GM19023 (cell line): Measurements from ENCODE around the gene PKD2L1.
A peak's percentile ranks its signal among the peaks of the same experiment; 100 is the strongest.
"Not testable (repeated sequence)": the region's sequence is repeated elsewhere in the genome, so short reads cannot be mapped to it uniquely, and the experiment has no call there.

ENCODE experiments used
- ATAC-seq: cut with Tn5 transposase; IDR thresholded peaks from one replicate; pipeline ENCODE4 v1.9.1; 2021; ENCODE audit warnings: mild to moderate bottlenecking, moderate library complexity; ENCODE audit not compliant: unreplicated experiment

Gene PKD2L1

GRCh38 chr10:100334762-100335161 lies 4.7 kb upstream of the PKD2L1 start:
- ATAC-seq = no peak

GRCh38 chr10:100333661-100334440 lies 3.8 kb upstream of the PKD2L1 start:
- ATAC-seq = no peak

GRCh38 chr10:100333106-100333505 lies 3.1 kb upstream of the PKD2L1 start:
- no peak for ATAC-seq

GRCh38 chr10:100328198-100328597 lies 1.8 kb downstream of the PKD2L1 start:
- no peak for ATAC-seq

GRCh38 chr10:100327718-100328009 lies 2.4 kb downstream of the PKD2L1 start:
- ATAC-seq = no peak

GRCh38 chr10:100327007-100327717 lies 2.9 kb downstream of the PKD2L1 start:
- ATAC-seq = peak; percentile 95

GRCh38 chr10:100325158-100325557 lies 4.9 kb downstream of the PKD2L1 start:
- no peak for ATAC-seq

GRCh38 chr10:100319707-100320402 lies 10.2 kb downstream of the PKD2L1 start:
- no peak for ATAC-seq

- ATAC-seq = no peak
These were observed 11.8 kb downstream of the PKD2L1 start for GRCh38 chr10:100318207-100318606.

GRCh38 chr10:100315615-100316014 lies 14.4 kb downstream of the PKD2L1 start:
- ATAC-seq = no peak

- no peak for ATAC-seq
These were observed 18.7 kb downstream of the PKD2L1 start for GRCh38 chr10:100311298-100311697.

- ATAC-seq = no peak
These were observed 22.3 kb downstream of the PKD2L1 start for GRCh38 chr10:100307684-100308083.

GRCh38 chr10:100306861-100307260 lies 23.2 kb downstream of the PKD2L1 start:
- ATAC-seq = no peak

GRCh38 chr10:100304414-100304813 lies 25.6 kb downstream of the PKD2L1 start:
- no peak for ATAC-seq

- no peak for ATAC-seq
These were observed 26.2 kb downstream of the PKD2L1 start for GRCh38 chr10:100303724-100304319.

- ATAC-seq = not testable (repeated sequence)
These were observed 28.9 kb downstream of the PKD2L1 start for GRCh38 chr10:100301123-100301522.

- no peak for ATAC-seq
These were observed 32.8 kb downstream of the PKD2L1 start for GRCh38 chr10:100297242-100297641.

- no peak for ATAC-seq
These were observed 37.0 kb downstream of the PKD2L1 start for GRCh38 chr10:100293066-100293465.

GRCh38 chr10:100292300-100292699 lies 37.7 kb downstream of the PKD2L1 start:
- not testable (repeated sequence) for ATAC-seq

- ATAC-seq = no peak
These were observed 38.7 kb downstream of the PKD2L1 start for GRCh38 chr10:100291356-100291755.

GRCh38 chr10:100289641-100290040 lies 40.4 kb downstream of the PKD2L1 start:
- ATAC-seq = no peak
